ENCODE measurements around the gene ADAMTS18.
"Not testable (repeated sequence)": the region's sequence is repeated elsewhere in the genome, so short reads cannot be mapped to it uniquely, and the experiment has no call there.

The ADAMTS18 gene

GRCh38 chr16:77288222-77288621, 146.6 kb downstream of the ADAMTS18 start:
- Mint-ChIP-seq H3K27ac (no peak overlapping the region), H3K9me3 (no peaks in the 10 kb centered on the region), H3K4me1 (no peaks in the 10 kb centered on the region), H3K27me3 (peaks cover 2% of the 10 kb centered on the region), H3K4me3 (no peak overlapping the region), H3K36me3 (no peaks in the 10 kb centered on the region)
- ATAC-seq (ENCODE audit: low read depth) (no peak), DNase-seq (ENCODE audit: low spot score in 2 of 2) (no peak)

GRCh38 chr16:77285676-77286075, 149.2 kb downstream of the ADAMTS18 start:
- peaks cover 2% of the 10 kb centered on the region for H3K27me3 Mint-ChIP-seq
- no peaks in the 10 kb centered on the region for H3K36me3 Mint-ChIP-seq
- DNase-seq (ENCODE audit: low spot score in 2 of 2), result no peak
- ATAC-seq (ENCODE audit: low read depth), result no peak
- no peaks in the 10 kb centered on the region for H3K4me1 Mint-ChIP-seq
- H3K9me3 Mint-ChIP-seq, result no peaks in the 10 kb centered on the region
- H3K4me3 Mint-ChIP-seq, result no peak overlapping the region
- H3K27ac Mint-ChIP-seq, result no peak overlapping the region

GRCh38 chr16:77282345-77282744, 152.5 kb downstream of the ADAMTS18 start:
- no peaks in the 10 kb centered on the region for H3K4me1 Mint-ChIP-seq
- no peak for ATAC-seq (ENCODE audit: low read depth)
- H3K36me3 Mint-ChIP-seq, result no peaks in the 10 kb centered on the region
- H3K27me3 Mint-ChIP-seq, result peaks cover 2% of the 10 kb centered on the region
- DNase-seq (ENCODE audit: low spot score in 2 of 2), result no peak
- H3K27ac Mint-ChIP-seq, result no peak overlapping the region
- no peak overlapping the region for H3K4me3 Mint-ChIP-seq
- no peaks in the 10 kb centered on the region for H3K9me3 Mint-ChIP-seq

GRCh38 chr16:77279316-77279715, 155.5 kb downstream of the ADAMTS18 start:
- H3K4me1 Mint-ChIP-seq; ATAC-seq (ENCODE audit: low read depth); DNase-seq (ENCODE audit: low spot score in 2 of 2); H3K36me3 Mint-ChIP-seq; H3K27ac Mint-ChIP-seq; H3K4me3 Mint-ChIP-seq; H3K9me3 Mint-ChIP-seq; H3K27me3 Mint-ChIP-seq: not testable (repeated sequence)

- no peaks in the 10 kb centered on the region for H3K9me3 Mint-ChIP-seq
- H3K27ac Mint-ChIP-seq, result no peak overlapping the region
- no peak overlapping the region for H3K4me3 Mint-ChIP-seq
- peaks cover 2% of the 10 kb centered on the region for H3K27me3 Mint-ChIP-seq
- no peak for ATAC-seq (ENCODE audit: low read depth)
- H3K4me1 Mint-ChIP-seq, result no peaks in the 10 kb centered on the region
- H3K36me3 Mint-ChIP-seq, result no peaks in the 10 kb centered on the region
- no peak for DNase-seq (ENCODE audit: low spot score in 2 of 2)
Observed at GRCh38 chr16:77277571-77277970, 157.3 kb downstream of the ADAMTS18 start.

- Mint-ChIP-seq H3K4me3 (no peak overlapping the region), H3K9me3 (no peaks in the 10 kb centered on the region), H3K27me3 (peaks cover 2% of the 10 kb centered on the region), H3K4me1 (no peaks in the 10 kb centered on the region), H3K36me3 (no peaks in the 10 kb centered on the region), H3K27ac (no peak overlapping the region)
- ATAC-seq (ENCODE audit: low read depth) (no peak), DNase-seq (ENCODE audit: low spot score in 2 of 2) (no peak)
Observed at GRCh38 chr16:77277141-77277540, 157.7 kb downstream of the ADAMTS18 start.

- H3K27ac Mint-ChIP-seq, result no peak overlapping the region
- no peaks in the 10 kb centered on the region for H3K9me3 Mint-ChIP-seq
- H3K36me3 Mint-ChIP-seq, result no peaks in the 10 kb centered on the region
- peaks cover 2% of the 10 kb centered on the region for H3K27me3 Mint-ChIP-seq
- H3K4me1 Mint-ChIP-seq, result no peaks in the 10 kb centered on the region
- no peak overlapping the region for H3K4me3 Mint-ChIP-seq
- ATAC-seq (ENCODE audit: low read depth) (no peak), DNase-seq (ENCODE audit: low spot score in 2 of 2) (no peak)
Observed at GRCh38 chr16:77276661-77277060, 158.2 kb downstream of the ADAMTS18 start.

GRCh38 chr16:77275303-77275702, 159.5 kb downstream of the ADAMTS18 start:
- not testable (repeated sequence) for H3K9me3 Mint-ChIP-seq; H3K36me3 Mint-ChIP-seq; H3K4me3 Mint-ChIP-seq; ATAC-seq (ENCODE audit: low read depth); H3K4me1 Mint-ChIP-seq; H3K27me3 Mint-ChIP-seq; H3K27ac Mint-ChIP-seq; DNase-seq (ENCODE audit: low spot score in 2 of 2)

GRCh38 chr16:77273815-77274214, 161.0 kb downstream of the ADAMTS18 start:
- Mint-ChIP-seq H3K27ac (no peak overlapping the region), H3K4me1 (no peaks in the 10 kb centered on the region), H3K4me3 (no peak overlapping the region), H3K9me3 (no peaks in the 10 kb centered on the region), H3K36me3 (no peaks in the 10 kb centered on the region), H3K27me3 (peaks cover 5% of the 10 kb centered on the region)
- no peak for ATAC-seq (ENCODE audit: low read depth)
- no peak for DNase-seq (ENCODE audit: low spot score in 2 of 2)

GRCh38 chr16:77271532-77272426, 163.1 kb downstream of the ADAMTS18 start:
- H3K9me3 Mint-ChIP-seq, result no peaks in the 10 kb centered on the region
- ATAC-seq (ENCODE audit: low read depth) (no peak), DNase-seq (ENCODE audit: low spot score in 2 of 2) (no peak)
- H3K27me3 Mint-ChIP-seq, result peaks cover 7% of the 10 kb centered on the region
- H3K4me3 Mint-ChIP-seq, result no peak overlapping the region
- H3K4me1 Mint-ChIP-seq, result no peaks in the 10 kb centered on the region
- H3K36me3 Mint-ChIP-seq, result no peaks in the 10 kb centered on the region
- no peak overlapping the region for H3K27ac Mint-ChIP-seq

GRCh38 chr16:77266185-77266584, 168.6 kb downstream of the ADAMTS18 start:
- not testable (repeated sequence) for H3K27ac Mint-ChIP-seq, H3K36me3 Mint-ChIP-seq

GRCh38 chr16:77262971-77263370, 171.9 kb downstream of the ADAMTS18 start:
- no peak for ATAC-seq (ENCODE audit: low read depth)

More at GRCh38 chr16:77266185-77266584, 168.6 kb downstream of the ADAMTS18 start:
- ATAC-seq (ENCODE audit: low read depth); H3K27me3 Mint-ChIP-seq; H3K4me3 Mint-ChIP-seq; H3K4me1 Mint-ChIP-seq; DNase-seq (ENCODE audit: low spot score in 2 of 2); H3K9me3 Mint-ChIP-seq: not testable (repeated sequence)

GRCh38 chr16:77250400-77250799, 184.4 kb downstream of the ADAMTS18 start:
- ATAC-seq (ENCODE audit: low read depth) (no peak), DNase-seq (ENCODE audit: low spot score in 2 of 2) (no peak)
- H3K4me3 Mint-ChIP-seq, result no peak overlapping the region
- H3K27ac Mint-ChIP-seq, result no peak overlapping the region
- no peaks in the 10 kb centered on the region for H3K36me3 Mint-ChIP-seq
- H3K27me3 Mint-ChIP-seq, result peaks cover 2% of the 10 kb centered on the region
- H3K9me3 Mint-ChIP-seq, result no peaks in the 10 kb centered on the region
- H3K4me1 Mint-ChIP-seq, result no peaks in the 10 kb centered on the region

More at GRCh38 chr16:77262971-77263370, 171.9 kb downstream of the ADAMTS18 start:
- Mint-ChIP-seq H3K4me1 (no peaks in the 10 kb centered on the region), H3K36me3 (no peaks in the 10 kb centered on the region), H3K27me3 (peaks cover 3% of the 10 kb centered on the region), H3K4me3 (no peak overlapping the region), H3K27ac (no peak overlapping the region), H3K9me3 (peaks cover 4% of the 10 kb centered on the region)
- DNase-seq (ENCODE audit: low spot score in 2 of 2), result no peak

GRCh38 chr16:77246150-77246549, 188.7 kb downstream of the ADAMTS18 start:
- ATAC-seq (ENCODE audit: low read depth), result no peak
- Mint-ChIP-seq H3K4me1 (no peaks in the 10 kb centered on the region), H3K9me3 (no peaks in the 10 kb centered on the region), H3K27ac (no peak overlapping the region), H3K36me3 (no peaks in the 10 kb centered on the region), H3K4me3 (no peak overlapping the region), H3K27me3 (peaks cover 2% of the 10 kb centered on the region)
- DNase-seq (ENCODE audit: low spot score in 2 of 2), result no peak

- not testable (repeated sequence) for H3K4me1 Mint-ChIP-seq; H3K27ac Mint-ChIP-seq; H3K9me3 Mint-ChIP-seq; DNase-seq (ENCODE audit: low spot score in 2 of 2); H3K27me3 Mint-ChIP-seq; H3K36me3 Mint-ChIP-seq; H3K4me3 Mint-ChIP-seq; ATAC-seq (ENCODE audit: low read depth)
Observed at GRCh38 chr16:77242471-77242870, 192.4 kb downstream of the ADAMTS18 start.

Measured in memory B cell (primary cell).